Measurements from ENCODE around the gene KTN1.

KTN1 gene

GRCh38 chr14:55605793-55606192 lies 25.8 kb downstream of the KTN1 start:
- DNase-seq (ENCODE audit: low read depth, low spot score) = no peak

GRCh38 chr14:55607386-55607785 lies 27.4 kb downstream of the KTN1 start:
- DNase-seq (ENCODE audit: low read depth, low spot score) = no peak

GRCh38 chr14:55609681-55610080 lies 29.7 kb downstream of the KTN1 start:
- DNase-seq (ENCODE audit: low read depth, low spot score) = no peak

GRCh38 chr14:55610713-55611370 lies 30.8 kb downstream of the KTN1 start:
- no peak for DNase-seq (ENCODE audit: low read depth, low spot score)

- DNase-seq (ENCODE audit: low read depth, low spot score) = no peak
These were observed 31.9 kb downstream of the KTN1 start for GRCh38 chr14:55611859-55612258.

- DNase-seq (ENCODE audit: low read depth, low spot score) = no peak
These were observed 34.3 kb downstream of the KTN1 start for GRCh38 chr14:55614304-55614703.

- no peak for DNase-seq (ENCODE audit: low read depth, low spot score)
These were observed 40.3 kb downstream of the KTN1 start for GRCh38 chr14:55620277-55620676.

- no peak for DNase-seq (ENCODE audit: low read depth, low spot score)
These were observed 41.0 kb downstream of the KTN1 start for GRCh38 chr14:55620981-55621380.

GRCh38 chr14:55621391-55621790 lies 41.4 kb downstream of the KTN1 start:
- no peak for DNase-seq (ENCODE audit: low read depth, low spot score)

- DNase-seq (ENCODE audit: low read depth, low spot score) = no peak
These were observed 44.9 kb downstream of the KTN1 start for GRCh38 chr14:55624913-55625312.

GRCh38 chr14:55625481-55625880 lies 45.5 kb downstream of the KTN1 start:
- no peak for DNase-seq (ENCODE audit: low read depth, low spot score)

GRCh38 chr14:55626131-55626530 lies 46.1 kb downstream of the KTN1 start:
- DNase-seq (ENCODE audit: low read depth, low spot score) = no peak

GRCh38 chr14:55628426-55628825 lies 48.4 kb downstream of the KTN1 start:
- no peak for DNase-seq (ENCODE audit: low read depth, low spot score)

GRCh38 chr14:55638665-55639064 lies 58.7 kb downstream of the KTN1 start:
- DNase-seq (ENCODE audit: low read depth, low spot score) = no peak

- DNase-seq (ENCODE audit: low read depth, low spot score) = no peak
These were observed 61.3 kb downstream of the KTN1 start for GRCh38 chr14:55641290-55641689.

GRCh38 chr14:55641954-55642353 lies 61.9 kb downstream of the KTN1 start:
- no peak for DNase-seq (ENCODE audit: low read depth, low spot score)

GRCh38 chr14:55645145-55645544 lies 65.1 kb downstream of the KTN1 start:
- no peak for DNase-seq (ENCODE audit: low read depth, low spot score)

- no peak for DNase-seq (ENCODE audit: low read depth, low spot score)
These were observed 66.1 kb downstream of the KTN1 start for GRCh38 chr14:55645845-55646832.

- no peak for DNase-seq (ENCODE audit: low read depth, low spot score)
These were observed 71.0 kb downstream of the KTN1 start for GRCh38 chr14:55650992-55651391.

GRCh38 chr14:55654243-55654642 lies 74.2 kb downstream of the KTN1 start:
- DNase-seq (ENCODE audit: low read depth, low spot score) = no peak

GRCh38 chr14:55661029-55661428 lies 81.0 kb downstream of the KTN1 start:
- no peak for DNase-seq (ENCODE audit: low read depth, low spot score)

GRCh38 chr14:55662752-55663151 lies 82.7 kb downstream of the KTN1 start:
- DNase-seq (ENCODE audit: low read depth, low spot score) = no peak
